Muscle layer of duodenum (tissue), 2 donors: Measurements from ENCODE around the gene MEGF8.

Source experiments
- H3K27ac ChIP-seq: one replicate; pipeline ENCODE4 v1.7.0; 2013; ENCODE audit warnings: mild to moderate bottlenecking, low read length
- H3K27me3 ChIP-seq: one replicate; pipeline ENCODE4 v1.7.0; 2013; ENCODE audit warnings: low read depth, mild to moderate bottlenecking, control low read depth, low read length
- H3K36me3 ChIP-seq, 2 donors: one replicate each; pipeline ENCODE4 v1.7.0; 2013; ENCODE audit warnings: low read length in 2 of 2, control low read depth in 1 of 2, mild to moderate bottlenecking in 1 of 2; ENCODE audit not compliant: insufficient read depth in 2 of 2, control insufficient read depth in 1 of 2
- H3K4me1 ChIP-seq, 2 donors: one replicate each; pipeline ENCODE4 v1.7.0; 2013; ENCODE audit warnings: low read length in 2 of 2, mild to moderate bottlenecking in 2 of 2, control low read depth in 1 of 2, moderate library complexity in 1 of 2; ENCODE audit not compliant: insufficient read depth in 2 of 2, control insufficient read depth in 1 of 2
- H3K4me3 ChIP-seq, 2 donors: one replicate each; pipeline ENCODE4 v1.7.0; 2013; ENCODE audit warnings: low read length in 2 of 2, low read depth in 1 of 2, mild to moderate bottlenecking in 1 of 2
- H3K9me3 ChIP-seq, 2 donors: one replicate each; pipeline ENCODE4 v1.7.0; 2013; ENCODE audit warnings: low read length in 2 of 2, control low read depth in 1 of 2, mild to moderate bottlenecking in 1 of 2; ENCODE audit not compliant: control insufficient read depth in 1 of 2
- donor health status: healthy.

MEGF8 gene

DNA sequence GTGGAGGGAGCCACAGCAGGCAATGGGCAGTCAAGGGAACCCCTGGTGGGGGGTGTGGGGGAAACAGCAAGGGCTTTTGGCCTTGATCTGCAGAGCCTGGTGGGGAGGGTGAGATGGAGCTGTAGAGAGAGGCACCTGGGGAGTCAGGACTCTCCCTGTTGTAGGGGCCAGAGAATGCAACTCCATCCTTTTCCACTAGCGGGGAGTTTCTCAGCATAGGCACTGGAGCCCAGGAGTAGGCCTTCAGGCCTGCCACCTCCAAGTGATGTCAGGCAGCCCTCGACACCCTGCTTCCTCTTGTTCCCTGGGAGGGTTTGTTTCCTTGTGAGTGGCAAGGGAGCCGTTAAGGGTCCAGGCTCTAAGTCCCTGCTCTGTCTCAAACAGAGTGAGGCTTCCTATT is 25.0 kb downstream of the MEGF8 start:
- Histone ChIP-seq H3K27ac (no peak overlapping the region), H3K27me3 (no peaks in the 10 kb centered on the region), H3K36me3 (peaks cover 17 to 62% of the 10 kb centered on the region in 2 donors), H3K4me1 (no peaks in the 10 kb centered on the region), H3K4me3 (no peak overlapping the region), H3K9me3 (no peaks in the 10 kb centered on the region)

DNA sequence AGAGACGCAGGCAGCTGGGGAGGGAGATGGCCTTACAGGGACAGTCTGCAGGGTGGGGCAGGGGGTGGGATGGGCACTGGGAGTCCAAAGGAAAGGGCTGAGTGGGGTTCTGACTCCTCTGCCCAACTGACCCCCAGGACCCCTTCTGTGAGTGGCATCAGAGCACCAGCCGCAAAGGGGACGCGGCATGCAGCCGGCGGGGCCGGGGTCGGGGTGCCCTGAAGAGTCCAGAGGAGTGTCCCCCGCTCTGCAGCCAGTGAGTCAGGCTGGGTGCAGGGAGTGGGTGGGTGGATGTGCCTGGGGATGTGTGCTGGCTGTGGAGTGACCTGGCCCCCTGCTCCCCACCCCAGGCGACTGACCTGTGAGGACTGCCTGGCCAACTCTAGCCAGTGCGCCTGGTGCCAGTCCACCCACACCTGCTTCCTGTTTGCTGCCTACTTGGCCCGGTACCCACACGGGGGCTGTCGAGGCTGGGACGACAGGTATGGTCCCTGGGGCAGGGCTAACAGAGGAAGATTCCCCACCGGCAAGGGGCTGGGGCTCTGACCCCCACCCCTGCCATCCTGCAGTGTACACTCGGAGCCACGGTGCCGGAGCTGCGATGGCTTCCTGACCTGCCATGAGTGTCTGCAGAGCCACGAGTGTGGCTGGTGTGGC is 25.8 kb downstream of the MEGF8 start:
- no peaks in the 10 kb centered on the region for H3K27me3 ChIP-seq
- H3K9me3 ChIP-seq, result no peaks in the 10 kb centered on the region
- no peaks in the 10 kb centered on the region for H3K4me1 ChIP-seq
- H3K36me3 ChIP-seq, result peaks cover 19 to 64% of the 10 kb centered on the region in 2 donors
- H3K4me3 ChIP-seq, result no peak overlapping the region
- no peak overlapping the region for H3K27ac ChIP-seq

DNA sequence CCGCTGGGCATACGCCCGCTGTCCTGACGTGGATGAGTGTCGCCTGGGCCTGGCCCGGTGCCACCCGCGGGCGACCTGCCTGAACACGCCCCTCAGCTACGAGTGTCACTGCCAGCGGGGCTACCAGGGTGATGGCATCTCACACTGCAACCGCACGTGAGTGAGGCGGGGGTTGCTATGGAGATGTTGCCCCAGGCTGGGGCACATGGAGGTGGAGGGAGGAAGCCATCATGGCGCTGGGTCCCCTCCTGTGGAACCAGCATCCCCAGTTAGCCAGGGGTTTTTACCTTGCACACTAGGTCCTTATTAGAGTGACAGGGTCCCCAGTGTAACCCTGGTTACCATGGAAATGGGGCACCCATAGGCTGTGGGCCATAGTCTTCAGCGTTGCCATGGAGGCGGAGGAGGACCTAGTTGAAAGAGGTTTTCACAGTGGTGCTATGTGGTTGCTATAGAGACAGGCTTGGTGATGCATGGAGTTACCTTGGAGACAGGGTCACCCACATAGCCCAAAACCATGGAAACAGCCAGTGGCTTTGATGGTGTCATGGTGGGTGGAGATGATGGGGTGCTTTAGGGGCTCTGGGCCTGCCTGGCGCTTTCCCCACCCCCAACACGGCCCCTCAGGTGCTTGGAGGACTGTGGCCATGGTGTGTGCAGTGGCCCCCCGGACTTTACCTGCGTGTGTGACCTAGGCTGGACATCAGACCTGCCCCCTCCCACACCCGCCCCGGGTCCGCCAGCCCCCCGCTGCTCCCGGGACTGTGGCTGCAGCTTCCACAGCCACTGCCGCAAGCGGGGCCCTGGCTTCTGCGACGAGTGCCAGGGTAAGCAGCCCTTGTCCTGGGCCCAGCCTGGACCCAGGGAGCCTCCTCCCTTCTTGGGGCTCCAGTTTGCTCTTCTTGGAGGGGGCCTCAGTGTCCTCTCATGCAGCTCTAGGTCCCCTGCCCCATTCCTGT is 27.1 kb downstream of the MEGF8 start:
- no peaks in the 10 kb centered on the region for H3K4me1 ChIP-seq
- H3K9me3 ChIP-seq, result no peaks in the 10 kb centered on the region
- H3K4me3 ChIP-seq, result no peak overlapping the region
- no peaks in the 10 kb centered on the region for H3K27me3 ChIP-seq
- peaks cover 23 to 77% of the 10 kb centered on the region in 2 donors for H3K36me3 ChIP-seq
- H3K27ac ChIP-seq, result no peak overlapping the region

DNA sequence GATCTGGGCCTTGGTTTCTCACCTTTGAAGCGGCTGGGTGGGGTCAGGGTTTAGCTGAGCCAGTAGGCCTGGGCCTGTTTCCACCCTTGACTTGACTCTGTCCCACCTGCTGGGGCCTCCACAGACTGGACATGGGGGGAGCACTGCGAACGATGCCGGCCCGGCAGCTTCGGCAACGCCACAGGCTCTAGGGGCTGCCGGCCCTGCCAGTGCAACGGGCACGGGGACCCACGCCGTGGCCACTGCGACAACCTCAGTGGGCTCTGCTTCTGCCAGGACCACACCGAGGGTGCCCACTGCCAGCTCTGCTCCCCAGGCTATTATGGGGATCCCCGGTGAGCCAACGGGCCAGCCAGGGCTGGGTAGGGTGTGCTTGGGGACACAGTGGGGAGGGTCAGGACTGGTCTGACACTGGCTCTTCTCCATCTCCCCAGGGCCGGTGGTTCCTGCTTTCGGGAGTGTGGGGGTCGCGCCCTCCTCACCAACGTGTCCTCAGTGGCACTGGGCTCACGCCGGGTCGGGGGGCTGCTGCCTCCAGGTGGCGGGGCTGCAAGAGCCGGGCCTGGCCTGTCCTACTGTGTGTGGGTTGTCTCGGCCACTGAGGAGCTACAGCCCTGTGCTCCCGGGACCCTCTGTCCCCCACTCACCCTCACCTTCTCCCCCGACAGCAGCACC is 28.0 kb downstream of the MEGF8 start:
- H3K27ac ChIP-seq, result no peak overlapping the region
- no peaks in the 10 kb centered on the region for H3K27me3 ChIP-seq
- no peaks in the 10 kb centered on the region for H3K4me1 ChIP-seq
- no peak overlapping the region for H3K4me3 ChIP-seq
- peaks cover 16 to 77% of the 10 kb centered on the region in 2 donors for H3K36me3 ChIP-seq
- no peaks in the 10 kb centered on the region for H3K9me3 ChIP-seq

DNA sequence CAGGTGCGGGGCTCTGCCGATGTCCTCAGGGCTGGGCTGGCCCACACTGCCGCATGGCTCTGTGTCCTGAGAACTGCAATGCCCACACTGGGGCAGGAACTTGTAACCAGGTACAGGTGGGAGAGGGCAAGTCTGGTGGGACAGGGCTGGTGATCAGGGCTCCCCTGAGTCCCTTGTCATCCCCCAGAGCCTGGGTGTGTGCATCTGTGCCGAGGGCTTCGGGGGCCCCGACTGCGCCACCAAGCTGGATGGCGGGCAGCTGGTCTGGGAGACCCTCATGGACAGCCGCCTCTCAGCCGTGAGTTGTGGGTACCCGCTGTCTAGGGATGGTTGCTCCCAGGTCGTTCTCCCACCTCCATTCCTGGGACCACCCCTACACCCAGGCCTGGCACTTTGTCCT is 30.5 kb downstream of the MEGF8 start:
- Histone ChIP-seq H3K9me3 (no peaks in the 10 kb centered on the region), H3K4me1 (no peaks in the 10 kb centered on the region), H3K27me3 (no peaks in the 10 kb centered on the region), H3K4me3 (no peak overlapping the region), H3K36me3 (peaks cover 16 to 77% of the 10 kb centered on the region in 2 donors), H3K27ac (no peak overlapping the region)

DNA sequence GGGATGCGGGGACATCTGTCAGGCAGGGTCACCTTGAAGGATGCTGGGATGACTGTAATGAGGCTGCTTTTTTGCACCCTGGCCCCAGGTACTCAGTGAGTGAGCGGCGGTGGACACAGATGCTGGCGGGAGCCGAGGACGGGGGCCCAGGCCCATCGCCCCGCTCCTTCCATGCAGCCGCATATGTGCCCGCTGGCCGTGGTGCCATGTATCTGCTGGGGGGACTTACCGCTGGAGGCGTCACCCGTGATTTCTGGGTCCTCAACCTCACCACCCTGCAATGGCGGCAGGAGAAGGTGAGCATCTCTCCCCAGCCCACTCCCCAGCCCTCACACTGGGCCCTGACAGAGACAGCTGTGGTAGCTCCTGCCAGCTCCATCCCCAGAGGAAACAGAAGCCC is 31.3 kb downstream of the MEGF8 start:
- peaks cover 16 to 75% of the 10 kb centered on the region in 2 donors for H3K36me3 ChIP-seq
- no peaks in the 10 kb centered on the region for H3K27me3 ChIP-seq
- no peaks in the 10 kb centered on the region for H3K4me1 ChIP-seq
- H3K4me3 ChIP-seq, result no peak overlapping the region
- H3K9me3 ChIP-seq, result no peaks in the 10 kb centered on the region
- H3K27ac ChIP-seq, result no peak overlapping the region

DNA sequence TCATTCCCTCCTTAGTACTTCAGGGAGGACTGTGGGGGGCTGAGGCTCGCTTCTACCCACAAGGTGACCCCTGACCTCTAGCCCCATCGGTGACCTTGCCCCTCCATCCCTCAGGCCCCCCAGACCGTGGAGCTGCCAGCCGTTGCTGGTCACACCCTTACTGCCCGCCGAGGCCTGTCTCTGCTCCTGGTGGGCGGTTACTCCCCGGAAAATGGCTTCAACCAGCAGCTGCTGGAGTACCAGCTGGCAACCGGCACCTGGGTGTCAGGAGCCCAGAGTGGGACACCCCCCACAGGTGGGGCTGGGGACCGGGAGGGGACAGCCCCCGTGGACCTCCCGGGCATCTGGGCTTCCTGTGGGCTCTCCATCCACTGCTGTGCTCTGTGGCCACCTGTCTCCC is 31.9 kb downstream of the MEGF8 start:
- Histone ChIP-seq H3K4me1 (no peaks in the 10 kb centered on the region), H3K4me3 (no peak overlapping the region), H3K27me3 (no peaks in the 10 kb centered on the region), H3K9me3 (no peaks in the 10 kb centered on the region), H3K27ac (no peak overlapping the region), H3K36me3 (peaks cover 16 to 75% of the 10 kb centered on the region in 2 donors)

DNA sequence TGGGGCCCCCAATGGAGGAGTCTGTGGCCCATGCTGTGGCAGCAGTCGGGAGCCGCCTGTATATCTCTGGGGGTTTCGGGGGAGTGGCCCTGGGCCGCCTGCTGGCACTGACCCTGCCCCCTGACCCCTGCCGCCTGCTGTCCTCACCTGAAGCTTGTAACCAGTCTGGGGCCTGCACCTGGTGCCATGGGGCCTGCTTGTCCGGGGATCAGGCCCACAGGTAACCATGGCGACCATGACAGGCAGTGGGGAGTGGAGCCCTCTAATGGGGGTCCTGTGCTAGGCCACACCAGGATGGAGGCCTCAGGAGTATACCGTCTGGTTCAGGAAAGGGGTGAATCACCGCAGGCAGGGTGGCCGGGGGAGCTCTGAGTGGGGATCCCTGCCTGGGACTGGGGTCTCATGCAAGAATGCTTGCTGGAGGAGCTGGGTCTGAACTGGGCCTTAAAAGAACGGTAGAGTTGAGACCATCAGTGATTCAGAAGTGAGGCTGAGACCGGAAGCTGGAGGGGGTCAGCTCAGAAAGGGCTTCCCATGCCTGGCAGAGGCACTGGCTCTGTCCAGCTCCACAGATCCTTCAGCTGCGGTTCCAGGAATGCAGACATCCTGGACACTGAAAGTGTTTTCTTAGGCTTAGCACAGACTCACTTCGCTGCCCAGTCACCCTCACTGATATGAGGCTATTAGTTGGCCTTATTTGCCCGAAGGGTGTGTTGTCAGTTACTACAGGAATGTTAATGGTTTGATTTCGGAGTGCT is 35.5 kb downstream of the MEGF8 start:
- Histone ChIP-seq H3K27ac (no peak overlapping the region), H3K27me3 (no peaks in the 10 kb centered on the region), H3K36me3 (peaks cover 17 to 60% of the 10 kb centered on the region in 2 donors), H3K4me1 (peaks cover 0 to 5% of the 10 kb centered on the region in 2 donors), H3K4me3 (no peak overlapping the region), H3K9me3 (no peaks in the 10 kb centered on the region)

DNA sequence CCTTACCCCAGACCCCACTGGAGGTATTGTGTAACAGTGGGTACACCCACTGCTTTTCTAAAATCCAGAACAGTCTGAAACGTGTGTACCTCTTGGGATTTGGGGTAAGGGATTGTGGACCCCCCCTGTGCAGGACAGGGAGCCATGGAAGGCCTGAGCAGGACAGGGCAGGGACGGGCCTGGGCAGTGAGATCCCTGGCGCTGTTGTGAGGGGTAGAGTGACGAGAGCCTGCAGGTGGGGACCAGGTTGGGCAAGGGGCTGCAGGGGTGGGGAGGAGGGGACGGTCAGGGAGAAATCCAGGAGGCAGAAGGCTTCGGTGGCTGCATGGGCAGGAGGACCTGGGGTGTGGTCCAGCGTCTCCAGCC is 36.1 kb downstream of the MEGF8 start:
- no peaks in the 10 kb centered on the region for H3K9me3 ChIP-seq
- no peaks in the 10 kb centered on the region for H3K27me3 ChIP-seq
- peaks cover 13 to 54% of the 10 kb centered on the region in 2 donors for H3K36me3 ChIP-seq
- H3K4me1 ChIP-seq, result peaks cover 0 to 10% of the 10 kb centered on the region in 2 donors
- H3K27ac ChIP-seq, result no peak overlapping the region
- no peak overlapping the region for H3K4me3 ChIP-seq

DNA sequence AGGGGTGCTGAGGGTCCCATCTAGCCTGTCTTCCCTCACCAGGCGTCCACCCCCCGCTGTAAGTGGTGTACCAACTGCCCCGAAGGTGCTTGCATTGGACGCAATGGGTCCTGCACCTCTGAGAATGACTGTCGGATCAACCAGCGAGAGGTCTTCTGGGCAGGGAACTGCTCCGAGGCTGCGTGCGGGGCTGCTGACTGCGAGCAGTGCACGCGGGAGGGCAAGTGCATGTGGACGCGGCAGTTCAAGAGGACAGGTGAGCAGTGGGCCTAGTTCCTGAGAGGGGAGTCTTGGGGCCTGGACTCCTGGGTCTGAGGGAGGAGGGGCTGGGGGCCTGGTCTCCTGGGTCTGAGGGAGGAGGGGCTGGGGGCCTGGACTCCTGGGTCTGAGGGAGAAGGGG is 36.9 kb downstream of the MEGF8 start:
- Histone ChIP-seq H3K4me1 (peaks cover 0 to 14% of the 10 kb centered on the region in 2 donors), H3K27ac (no peak overlapping the region), H3K36me3 (peaks cover 12 to 46% of the 10 kb centered on the region in 2 donors), H3K27me3 (no peaks in the 10 kb centered on the region), H3K9me3 (no peaks in the 10 kb centered on the region), H3K4me3 (no peak overlapping the region)
